Mesodermal cell (in vitro differentiated cells): ENCODE measurements around the gene LDLRAD1.
"Not testable (repeated sequence)": the region's sequence is repeated elsewhere in the genome, so short reads cannot be mapped to it uniquely, and the experiment has no call there.

Experiments
- H3K27ac ChIP-seq: 2 replicates; pipeline ENCODE4 v1.7.0; 2013; ENCODE audit warnings: mild to moderate bottlenecking, low read depth, low read length, moderate library complexity; ENCODE audit not compliant: severe bottlenecking
- H3K36me3 ChIP-seq: 2 replicates; pipeline ENCODE4 v1.7.1; 2013; ENCODE audit warnings: mild to moderate bottlenecking, low read length, moderate library complexity; ENCODE audit not compliant: control insufficient read depth, insufficient read depth
- H3K4me1 ChIP-seq: one replicate; pipeline ENCODE4 v1.7.1; 2013; ENCODE audit warnings: mild to moderate bottlenecking, low read length; ENCODE audit not compliant: insufficient read depth, control insufficient read depth, poor library complexity, severe bottlenecking
- H3K4me3 ChIP-seq: 2 replicates; pipeline ENCODE4 v1.7.0; 2013; ENCODE audit warnings: low read length, control low read depth, mild to moderate bottlenecking; ENCODE audit not compliant: insufficient read depth, poor library complexity, severe bottlenecking; ENCODE audit errors: extremely low read depth
- H3K9me3 ChIP-seq: 2 replicates; pipeline ENCODE4 v1.7.1; 2013; ENCODE audit warnings: mild to moderate bottlenecking, low read length, moderate library complexity; ENCODE audit not compliant: control insufficient read depth
- WGBS, 2 experiments: methylation state at CpG; one replicate each; pipeline ENCODE4 v1.1.5; 2013; ENCODE audit warnings: missing lambda C conversion rate in 2 of 2; ENCODE audit not compliant: insufficient coverage in 2 of 2; 5-methylcytosine and 5-hydroxymethylcytosine counted together

The LDLRAD1 gene

DNA sequence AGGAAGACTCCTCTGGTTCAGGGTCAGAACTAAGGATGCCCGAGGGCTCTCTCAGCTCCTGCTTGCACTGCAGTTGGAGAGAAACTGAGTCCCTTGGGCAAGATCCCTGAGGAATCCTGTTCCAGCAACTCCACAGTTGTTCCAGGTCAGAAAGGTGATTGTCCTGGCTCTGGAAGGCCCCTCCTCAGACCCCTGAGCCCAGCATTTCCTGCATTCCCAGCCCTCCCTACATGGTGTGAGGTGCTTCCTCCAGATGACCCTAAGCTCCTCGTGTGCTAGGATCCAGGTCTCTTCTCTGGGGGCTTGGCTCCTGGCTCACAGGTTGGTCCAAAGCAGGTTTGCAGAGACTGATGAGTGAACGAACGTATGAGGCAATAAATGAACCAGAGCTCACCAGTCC is 11.5 kb downstream of the LDLRAD1 start:
- H3K4me3 ChIP-seq = no peak overlapping the region
- H3K4me1 ChIP-seq = no peaks in the 10 kb centered on the region
- H3K27ac ChIP-seq = no peak overlapping the region
- H3K36me3 ChIP-seq = no peaks in the 10 kb centered on the region
- H3K9me3 ChIP-seq = no peaks in the 10 kb centered on the region
- 87 to 95% methylated on average over 4 of the region's 4 CpGs for WGBS, 2 experiments

DNA sequence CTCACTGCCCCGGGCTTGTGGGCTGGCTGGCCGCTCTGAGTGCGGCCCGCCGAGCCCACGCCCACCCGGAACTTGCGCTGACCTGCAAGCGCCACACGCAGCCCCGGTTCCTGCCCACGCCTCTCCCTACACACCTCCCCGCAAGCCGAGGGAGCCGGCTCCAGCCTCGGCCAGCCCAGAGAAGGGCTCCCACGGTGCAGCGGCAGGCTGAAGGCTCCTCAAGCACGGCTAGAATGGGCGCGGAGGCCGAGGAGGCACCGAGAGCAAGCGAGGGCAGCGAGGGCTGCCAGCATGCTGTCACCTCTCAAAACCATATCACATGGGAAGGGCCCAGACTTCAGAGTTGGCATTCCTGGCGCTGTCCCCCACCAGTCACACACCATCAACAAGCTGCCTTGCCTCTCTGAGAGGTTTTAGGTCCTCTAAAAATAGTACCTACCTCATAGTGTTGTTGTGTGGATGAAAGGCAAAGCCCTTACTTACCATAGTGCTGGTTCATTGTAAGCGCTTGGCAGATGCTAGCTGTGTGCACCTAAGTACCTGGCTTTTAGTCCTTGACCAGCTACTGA is 13.4 kb downstream of the LDLRAD1 start:
- H3K36me3 ChIP-seq = no peaks in the 10 kb centered on the region
- no peak overlapping the region for H3K4me3 ChIP-seq
- no peak overlapping the region for H3K27ac ChIP-seq
- WGBS, 2 experiments = 96 to 97% methylated on average over 14 to 25 of the region's 27 CpGs
- no peaks in the 10 kb centered on the region for H3K4me1 ChIP-seq
- no peaks in the 10 kb centered on the region for H3K9me3 ChIP-seq

DNA sequence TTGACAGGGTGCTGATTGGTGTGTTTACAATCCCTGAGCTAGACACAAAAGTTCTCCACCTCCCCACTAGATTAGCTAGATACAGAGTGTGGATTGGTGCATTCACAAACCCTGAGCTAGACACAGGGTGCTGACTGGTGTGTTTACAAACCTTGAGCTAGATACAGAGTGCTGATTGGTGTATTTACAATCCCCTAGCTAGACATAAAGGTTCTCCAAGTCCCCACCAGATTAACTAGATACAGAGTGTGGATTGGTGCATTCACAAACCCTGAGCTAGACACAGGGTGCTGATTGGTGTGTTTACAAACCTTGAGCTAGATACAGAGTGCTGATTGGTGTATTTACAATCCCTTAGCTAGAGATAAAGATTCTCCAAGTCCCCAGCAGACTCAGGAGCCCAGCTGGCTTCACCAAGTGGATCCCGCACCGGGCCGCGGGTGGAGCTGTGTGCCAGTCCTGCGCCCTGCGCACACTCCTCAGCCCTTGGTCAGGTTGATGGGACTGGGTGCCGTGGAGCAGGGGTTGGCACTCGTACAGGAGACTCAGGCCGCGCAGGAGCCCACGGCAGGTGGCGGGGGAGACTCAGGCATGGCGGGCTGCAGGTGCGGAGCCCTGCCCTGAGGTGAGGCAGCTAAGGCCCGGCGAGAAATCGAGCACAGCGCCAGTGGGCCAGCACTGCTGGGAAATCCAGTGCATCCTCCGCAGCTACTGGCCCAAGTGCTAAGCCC is 14.1 kb downstream of the LDLRAD1 start:
- H3K27ac ChIP-seq, H3K4me3 ChIP-seq, H3K4me1 ChIP-seq, H3K36me3 ChIP-seq, H3K9me3 ChIP-seq: not testable (repeated sequence)
- WGBS, 2 experiments = 95 to 96% methylated on average over 19 of the region's 19 CpGs

DNA sequence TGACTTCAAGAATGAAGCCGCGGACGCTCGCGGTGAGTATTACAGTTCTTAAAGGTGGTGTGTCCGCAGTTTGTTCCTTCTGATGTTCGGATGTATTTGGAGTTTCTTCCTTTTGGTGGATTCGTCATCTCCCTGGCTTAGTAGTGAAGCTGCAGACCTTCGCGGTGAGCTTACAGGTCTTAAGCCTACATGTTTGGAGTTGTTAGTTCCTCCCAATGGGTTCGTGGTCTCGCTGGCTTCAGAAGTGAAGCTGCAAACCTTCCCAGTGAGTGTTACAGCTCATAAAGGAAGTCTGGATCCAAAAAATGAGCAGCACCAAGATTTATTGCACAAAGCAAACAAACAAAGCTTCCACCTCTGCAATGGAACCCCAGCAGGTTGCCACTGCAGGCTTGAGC is 14.7 kb downstream of the LDLRAD1 start:
- WGBS, 2 experiments = 90 to 92% methylated on average over 11 to 12 of the region's 12 CpGs
- H3K36me3 ChIP-seq = no peaks in the 10 kb centered on the region

DNA sequence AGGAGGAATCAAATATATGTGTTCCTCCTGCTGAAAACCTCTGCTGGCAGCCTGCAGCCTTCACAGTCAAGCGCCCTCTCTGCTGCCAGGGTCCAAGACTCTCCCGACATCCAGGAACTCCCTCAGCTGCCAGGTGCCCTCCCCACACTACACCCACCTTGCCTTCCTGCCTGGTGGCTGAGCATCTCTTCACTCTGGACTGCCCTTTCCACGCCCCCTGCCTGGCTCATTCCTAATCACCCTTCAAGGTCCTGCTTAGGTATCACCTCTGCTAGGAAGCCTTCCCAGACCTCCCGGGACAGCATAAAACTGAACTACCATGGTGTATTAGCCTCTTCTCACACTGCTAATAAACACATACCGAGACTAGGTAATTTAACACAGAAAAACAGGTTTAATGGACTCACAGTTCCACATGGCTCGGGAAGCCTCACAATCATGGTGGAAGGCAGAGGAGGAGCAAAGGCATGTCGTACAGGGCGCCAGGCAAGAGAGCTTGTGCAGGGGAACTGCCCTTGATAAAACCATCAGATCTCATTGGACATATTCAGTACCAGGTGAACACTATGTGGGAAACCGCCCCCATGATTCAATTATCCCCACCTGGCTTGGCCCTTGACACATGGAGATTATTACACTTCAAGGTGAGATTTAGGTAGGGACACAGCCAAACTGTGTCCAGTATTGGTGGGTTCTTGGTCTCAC is 15.3 kb downstream of the LDLRAD1 start:
- H3K9me3 ChIP-seq = no peaks in the 10 kb centered on the region
- WGBS, 2 experiments = 89% methylated on average over 7 to 9 of the region's 9 CpGs
- H3K4me3 ChIP-seq = no peak overlapping the region
- no peaks in the 10 kb centered on the region for H3K36me3 ChIP-seq
- no peak overlapping the region for H3K27ac ChIP-seq
- H3K4me1 ChIP-seq = no peaks in the 10 kb centered on the region

More for the DNA sequence above, 14.7 kb downstream of the LDLRAD1 start:
- H3K9me3 ChIP-seq = no peaks in the 10 kb centered on the region
- H3K27ac ChIP-seq = no peak overlapping the region
- no peak overlapping the region for H3K4me3 ChIP-seq
- no peaks in the 10 kb centered on the region for H3K4me1 ChIP-seq

DNA sequence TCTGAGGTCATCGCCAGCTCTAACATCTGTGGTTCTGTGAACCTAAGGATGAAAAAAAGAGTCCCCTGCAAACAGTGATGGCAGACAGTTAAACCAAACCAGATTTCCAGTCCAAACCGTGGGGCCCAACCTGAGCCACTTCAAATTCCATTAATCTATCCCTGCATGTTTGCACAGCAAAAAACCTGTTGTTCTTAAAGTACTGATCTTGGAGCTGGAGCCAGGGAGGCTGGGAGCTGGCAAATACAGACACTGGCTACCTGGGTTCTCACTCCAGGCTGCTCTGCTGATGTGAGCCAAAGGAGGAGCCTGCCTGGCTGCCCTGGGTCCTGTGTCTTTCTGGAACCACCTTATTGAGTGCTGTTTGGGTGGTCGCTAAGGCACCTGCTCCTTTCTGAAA is 16.4 kb downstream of the LDLRAD1 start:
- WGBS, 2 experiments = 63 to 86% methylated on average over 2 of the region's 3 CpGs
- H3K27ac ChIP-seq = no peak overlapping the region
- no peak overlapping the region for H3K4me3 ChIP-seq
- H3K36me3 ChIP-seq = no peaks in the 10 kb centered on the region
- no peaks in the 10 kb centered on the region for H3K9me3 ChIP-seq
- H3K4me1 ChIP-seq = no peaks in the 10 kb centered on the region

DNA sequence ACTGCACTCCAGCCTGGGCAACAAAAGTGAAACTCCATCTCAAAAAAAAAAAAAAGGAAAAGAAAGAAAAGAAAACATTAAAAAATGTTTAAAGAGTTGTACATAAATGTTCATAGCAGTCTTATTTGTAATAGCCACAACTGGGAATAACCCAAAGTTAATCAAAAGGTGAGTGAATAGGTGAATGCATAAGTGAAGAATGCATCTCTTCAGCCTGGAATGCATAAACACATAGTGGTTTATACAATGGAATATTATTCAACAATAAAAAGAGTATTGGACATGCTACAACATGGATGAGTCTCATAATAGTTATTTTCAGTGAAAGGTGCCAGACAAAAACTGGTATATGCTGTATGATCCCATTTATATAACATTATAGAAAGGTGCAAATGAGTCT is 18.1 kb downstream of the LDLRAD1 start:
- no peaks in the 10 kb centered on the region for H3K9me3 ChIP-seq
- H3K36me3 ChIP-seq = no peaks in the 10 kb centered on the region
- no peak overlapping the region for H3K4me3 ChIP-seq
- no peaks in the 10 kb centered on the region for H3K4me1 ChIP-seq
- H3K27ac ChIP-seq = no peak overlapping the region

DNA sequence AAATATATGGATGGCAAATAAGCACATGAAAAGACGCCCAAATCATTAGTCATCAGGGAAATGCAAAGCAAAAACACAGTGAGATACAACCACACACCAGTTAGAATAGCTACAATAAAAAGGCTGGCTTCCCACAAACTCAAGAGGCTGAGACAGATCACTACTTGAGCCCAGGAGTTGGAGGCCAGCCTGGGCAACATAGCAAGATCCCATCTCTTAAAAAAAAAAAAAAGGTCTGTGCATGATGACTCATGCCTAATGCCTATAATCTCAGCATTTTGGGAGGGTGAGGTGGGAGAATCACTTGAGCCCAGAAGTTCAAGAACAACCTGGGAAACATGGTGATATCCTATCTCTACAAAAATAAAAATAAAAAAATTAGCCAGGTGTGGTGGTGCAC is 19.8 kb downstream of the LDLRAD1 start:
- Histone ChIP-seq H3K4me3 (no peak overlapping the region), H3K4me1 (no peaks in the 10 kb centered on the region), H3K36me3 (no peaks in the 10 kb centered on the region), H3K27ac (no peak overlapping the region), H3K9me3 (no peaks in the 10 kb centered on the region)
- WGBS, 2 experiments = 86 to 100% methylated on average over 1 of the region's 1 CpG

DNA sequence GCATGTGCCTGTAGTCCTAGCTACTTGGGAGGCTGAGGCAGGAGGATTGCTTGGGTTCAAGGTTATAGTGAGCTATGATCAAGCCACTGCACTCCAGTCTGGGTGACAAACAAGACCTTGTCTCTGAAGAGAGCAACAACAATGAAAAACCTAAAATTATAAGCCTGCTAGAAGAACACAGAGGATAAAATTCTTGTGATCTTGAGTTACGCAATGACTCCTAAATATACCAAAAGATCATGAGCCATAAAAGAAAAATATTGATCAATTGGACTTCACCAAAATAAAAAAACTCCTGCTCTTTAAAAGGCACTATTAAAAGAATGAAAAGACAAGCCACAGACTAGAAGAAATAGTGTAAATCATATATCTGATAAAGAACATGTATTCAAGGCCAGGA is 22.3 kb downstream of the LDLRAD1 start:
- WGBS, 2 experiments = no CpG with 5 or more reads among the region's 1 CpG
- no peak overlapping the region for H3K27ac ChIP-seq
- H3K9me3 ChIP-seq = peaks cover 8% of the 10 kb centered on the region
- H3K36me3 ChIP-seq = no peaks in the 10 kb centered on the region
- no peak overlapping the region for H3K4me3 ChIP-seq
- no peaks in the 10 kb centered on the region for H3K4me1 ChIP-seq

DNA sequence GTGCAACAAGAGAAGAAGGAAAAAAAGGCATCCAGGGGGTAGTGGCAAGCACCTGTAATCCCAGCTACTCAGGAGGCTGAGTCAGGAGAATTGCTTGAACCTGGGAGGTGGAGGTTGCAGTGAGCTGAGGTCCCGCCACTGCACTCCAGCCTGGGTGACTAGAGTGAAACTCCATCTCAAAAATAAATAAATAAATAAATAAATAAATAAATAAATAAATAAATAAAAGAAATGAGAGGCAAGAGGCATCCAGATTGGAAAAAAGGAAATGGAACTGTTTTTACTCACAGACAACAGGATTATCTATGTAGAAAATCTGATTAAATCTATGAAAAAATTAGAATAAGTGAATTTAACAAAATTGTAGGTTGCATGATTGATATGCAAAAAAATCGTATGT is 23.5 kb downstream of the LDLRAD1 start:
- no CpG with 5 or more reads among the region's 2 CpGs for WGBS, 2 experiments
- H3K4me3 ChIP-seq = not testable (repeated sequence)

More for the DNA sequence above, 23.5 kb downstream of the LDLRAD1 start:
- not testable (repeated sequence) for H3K9me3 ChIP-seq, H3K4me1 ChIP-seq, H3K36me3 ChIP-seq, H3K27ac ChIP-seq
